ENCODE measurements around the gene NIF3L1.

DNA sequence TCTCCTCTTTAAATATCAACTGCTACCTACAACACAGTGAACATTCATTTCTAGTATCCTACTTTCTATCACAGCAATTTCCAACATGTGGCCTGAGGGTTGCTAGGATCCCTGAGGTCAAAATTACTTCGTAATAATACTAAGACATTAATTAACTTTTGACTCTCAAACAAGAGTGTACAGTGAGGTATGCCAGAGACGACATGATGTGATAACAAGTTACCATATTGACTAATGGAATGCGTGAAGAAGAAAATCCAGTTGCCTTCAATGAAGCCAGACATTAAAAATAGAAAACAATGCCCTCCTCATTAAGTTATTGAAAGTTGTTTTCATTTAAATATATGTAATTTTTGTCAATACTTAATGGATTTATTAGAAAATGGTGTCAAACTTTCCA lies 61.2 kb downstream of the NIF3L1 start:
- TF ChIP-seq CTCF (IDR thresholded peaks at IDR 0.05) (no peak), POLR2A (IDR thresholded peaks at IDR 0.05) (no peak)
